ENCODE results near the gene PPP1R9A.
A peak's percentile ranks its signal among the peaks of the same experiment; 100 is the strongest.

Gene PPP1R9A

GRCh38 chr7:95209788-95210187 is 302.4 kb downstream of the PPP1R9A start:
- no peak for DNase-seq

DNA sequence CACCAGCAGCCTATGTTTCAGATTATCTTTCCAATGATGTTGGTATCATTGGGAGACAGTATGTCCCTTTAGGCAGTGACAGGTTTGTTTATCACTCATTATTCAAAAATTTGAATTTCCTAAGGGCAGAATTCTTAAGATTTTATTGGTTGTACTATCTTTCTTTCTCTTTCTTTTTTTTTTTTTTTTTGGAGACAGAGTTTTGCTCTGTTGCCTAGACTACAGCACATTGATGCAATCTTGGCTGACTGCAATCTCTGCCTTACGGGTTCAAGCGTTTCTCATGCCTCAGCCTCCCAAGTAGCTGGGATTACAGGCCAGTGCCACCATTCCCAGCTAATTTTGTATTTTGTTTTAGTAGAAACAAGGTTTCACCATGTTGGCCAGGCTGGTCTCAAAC is 305.8 kb downstream of the PPP1R9A start:
- no peak for DNase-seq

DNA sequence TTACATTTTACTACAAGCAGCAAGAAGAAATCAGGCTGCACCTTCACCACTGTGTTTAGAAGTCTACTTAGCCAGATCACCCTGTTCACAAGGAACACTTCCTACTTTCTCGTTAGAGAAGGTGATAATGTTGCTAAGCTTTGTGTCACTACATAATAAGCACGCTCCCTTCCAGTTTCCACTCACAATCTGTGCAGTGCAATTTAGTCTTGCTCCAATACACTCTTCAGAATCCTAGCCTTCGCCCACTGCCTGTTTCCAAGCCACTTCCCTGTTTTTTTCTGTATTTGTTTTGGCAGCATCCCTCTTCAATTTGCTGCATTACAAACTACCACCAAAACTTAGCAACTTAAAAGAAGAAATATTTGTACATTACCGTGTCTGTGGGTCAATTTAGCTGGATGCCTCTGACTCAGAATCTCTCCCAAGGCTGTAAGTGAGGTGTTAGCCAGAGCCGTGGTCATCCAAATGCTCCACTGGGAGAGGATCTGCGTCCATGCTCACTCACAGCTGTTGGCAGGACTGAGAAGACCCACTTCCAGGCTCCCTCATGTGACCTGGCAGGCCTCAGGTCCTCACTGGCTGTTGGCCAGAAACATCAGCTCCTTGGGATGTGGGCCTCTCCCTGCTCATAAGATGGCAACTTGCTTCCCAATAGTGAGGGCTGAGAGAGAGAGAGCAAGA is 306.6 kb downstream of the PPP1R9A start:
- DNase-seq = no peak

DNA sequence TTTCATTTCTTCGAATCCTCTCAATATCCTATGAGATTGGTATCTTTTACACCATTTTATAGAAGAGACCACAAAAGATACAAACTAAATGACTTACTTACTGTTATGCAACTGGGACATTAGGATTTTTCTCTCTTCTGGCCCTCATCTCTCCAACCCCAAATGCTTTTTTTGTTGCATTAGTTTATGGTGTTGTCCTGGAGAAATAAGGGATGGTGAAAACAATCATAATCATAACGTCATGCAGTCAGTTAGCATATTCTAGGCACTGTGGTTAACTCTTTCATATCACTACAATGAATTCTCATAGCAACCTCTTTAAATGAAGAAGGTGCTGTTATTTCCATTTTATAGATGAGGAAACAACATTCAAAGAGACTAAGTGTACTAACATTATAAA is 312.3 kb downstream of the PPP1R9A start:
- no peak for DNase-seq

DNA sequence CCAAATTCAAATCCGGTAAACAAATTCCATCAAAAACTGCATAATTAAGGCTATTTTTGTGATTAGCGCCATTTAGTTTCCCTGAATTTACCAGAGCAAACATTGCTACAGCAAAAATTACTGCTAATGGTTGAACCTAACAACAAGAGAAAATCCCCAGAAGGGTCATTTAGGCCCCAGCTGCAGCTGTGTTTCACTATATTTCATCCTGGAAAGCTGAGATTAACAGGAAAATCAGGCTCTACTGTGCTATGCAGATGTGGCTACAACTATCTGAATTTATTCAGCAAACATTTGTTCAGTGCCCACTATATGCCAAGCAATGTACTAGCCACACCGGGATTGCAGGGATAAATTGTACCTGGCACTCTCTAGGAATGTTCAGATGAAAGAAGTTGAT is 312.9 kb downstream of the PPP1R9A start:
- DNase-seq = no peak

DNA sequence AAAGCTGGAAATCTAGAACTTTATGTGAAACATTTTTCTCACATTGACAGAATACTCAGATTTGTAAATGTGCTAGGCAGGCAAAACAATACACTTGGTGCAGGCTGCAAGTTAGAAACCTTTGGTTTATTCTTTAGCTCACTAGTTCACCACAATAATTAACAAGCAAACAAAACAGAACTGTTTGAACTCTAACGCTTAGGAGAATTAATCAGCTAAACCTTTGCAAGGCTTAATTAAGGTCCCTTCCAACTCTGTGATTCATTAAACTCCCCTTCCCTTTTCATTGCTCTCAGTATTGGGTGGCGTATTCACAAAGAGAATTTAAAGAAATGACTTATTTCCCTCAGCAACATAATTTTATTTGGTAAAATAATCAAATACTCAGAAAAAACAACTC is 317.9 kb downstream of the PPP1R9A start:
- no peak for DNase-seq

GRCh38 chr7:95229301-95229700 is 321.9 kb downstream of the PPP1R9A start:
- no peak for DNase-seq

- DNase-seq = no peak
Measured at GRCh38 chr7:95238252-95238943, 331.0 kb downstream of the PPP1R9A start.

DNA sequence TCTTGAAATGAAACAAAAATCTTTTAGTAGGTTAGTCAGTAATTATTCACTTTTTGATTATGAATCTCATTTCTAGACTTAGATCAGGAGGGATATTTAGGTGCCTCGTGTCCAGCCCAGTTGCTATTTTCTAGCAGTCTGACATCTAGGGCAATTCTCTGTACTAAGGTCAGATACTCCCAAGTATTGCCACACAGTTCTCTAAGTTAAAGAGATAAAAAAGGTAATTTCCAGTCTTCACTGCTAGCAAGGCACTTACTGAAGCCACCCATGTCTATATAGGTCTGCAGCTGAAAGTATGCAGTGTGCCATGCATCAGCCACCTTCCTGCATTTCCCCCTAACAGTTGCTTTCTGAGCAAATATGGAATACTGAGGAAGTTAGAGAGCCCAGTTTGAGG is 333.5 kb downstream of the PPP1R9A start:
- no peak for DNase-seq

GRCh38 chr7:95242266-95242665 is 334.9 kb downstream of the PPP1R9A start:
- no peak for DNase-seq

DNA sequence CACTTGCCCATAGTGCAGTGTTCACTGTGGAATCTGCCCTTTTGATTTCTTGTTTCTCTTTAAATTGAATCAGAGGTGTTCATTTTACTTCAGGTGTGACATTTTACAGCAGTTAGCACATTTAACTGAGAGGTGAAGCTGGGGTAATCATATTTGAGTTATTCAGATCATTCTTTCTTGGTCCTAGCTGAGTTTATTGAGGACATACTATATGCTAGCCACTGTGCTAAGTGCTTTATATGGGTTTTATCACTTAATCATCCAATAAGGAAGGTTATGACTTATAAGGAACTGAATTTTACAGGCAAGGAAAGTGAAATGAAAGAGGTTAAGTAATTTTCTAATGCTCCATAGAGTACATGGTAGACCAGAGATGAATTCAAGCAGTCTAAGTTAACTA is 337.2 kb downstream of the PPP1R9A start:
- no peak for DNase-seq

- DNase-seq = no peak
Measured at GRCh38 chr7:95245828-95246500, 338.6 kb downstream of the PPP1R9A start.

GRCh38 chr7:95246831-95247370 is 339.5 kb downstream of the PPP1R9A start:
- peak; percentile 94 for DNase-seq

DNA sequence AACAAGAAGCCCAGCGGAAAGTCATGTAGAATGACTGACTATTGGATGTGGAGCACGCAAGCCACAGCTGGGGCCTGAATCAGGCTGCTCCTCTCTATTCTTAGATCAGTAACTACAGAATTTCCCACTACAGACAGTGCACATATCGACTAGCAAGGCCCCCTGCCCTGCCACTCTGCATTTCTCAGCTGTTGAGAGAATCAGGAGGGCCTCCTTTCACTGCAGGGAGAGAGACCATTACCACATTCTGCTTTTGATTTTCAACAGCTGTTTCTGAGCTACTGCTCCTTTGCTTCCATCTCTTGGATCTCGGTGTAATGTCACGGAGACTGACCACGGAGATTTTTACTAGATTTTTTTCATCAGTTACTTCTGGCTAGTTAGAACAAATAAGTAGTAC is 343.2 kb downstream of the PPP1R9A start:
- no peak for DNase-seq

DNA sequence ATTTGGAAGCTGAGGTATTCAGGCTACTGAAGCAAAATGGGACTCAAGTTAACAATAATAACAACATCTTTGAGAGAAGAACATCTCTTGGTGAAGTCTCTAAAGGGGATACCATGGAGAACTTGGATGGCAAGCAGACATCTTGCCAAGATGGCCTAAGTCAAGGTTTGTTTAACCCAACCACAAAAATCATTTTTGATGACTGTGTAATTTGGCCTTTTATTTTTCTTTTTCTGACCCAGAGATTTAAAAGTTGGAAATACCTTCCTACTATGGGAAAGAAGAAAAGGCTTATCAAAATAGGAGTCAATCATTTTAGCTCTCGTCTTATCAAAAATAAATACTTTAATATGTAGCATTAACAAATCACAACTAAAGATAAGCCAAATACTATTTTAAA is 344.6 kb downstream of the PPP1R9A start:
- DNase-seq = no peak

- DNase-seq = peak; percentile 32
Measured at GRCh38 chr7:95253986-95254385, 346.6 kb downstream of the PPP1R9A start.

DNA sequence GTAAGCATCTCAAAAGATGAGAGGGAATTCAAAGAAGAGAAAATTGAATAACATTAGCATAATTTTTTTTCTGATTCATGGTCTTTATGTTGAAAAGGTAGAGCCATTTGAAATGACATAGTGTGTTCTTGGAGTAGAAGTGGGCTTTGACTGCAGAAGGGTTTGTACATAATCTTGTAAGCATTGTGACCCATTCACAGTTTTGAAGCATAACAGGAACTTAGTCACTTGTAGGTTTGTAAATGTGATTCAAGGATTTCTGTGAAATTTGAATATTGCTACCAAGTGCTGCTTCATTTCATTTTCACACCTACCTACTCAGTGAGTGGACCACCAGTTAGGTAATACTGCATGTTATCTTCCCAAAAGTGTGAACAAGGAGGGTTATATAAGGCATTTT is 348.3 kb downstream of the PPP1R9A start:
- DNase-seq = no peak

GRCh38 chr7:95261895-95262415 is 354.6 kb downstream of the PPP1R9A start:
- DNase-seq = no peak

DNA sequence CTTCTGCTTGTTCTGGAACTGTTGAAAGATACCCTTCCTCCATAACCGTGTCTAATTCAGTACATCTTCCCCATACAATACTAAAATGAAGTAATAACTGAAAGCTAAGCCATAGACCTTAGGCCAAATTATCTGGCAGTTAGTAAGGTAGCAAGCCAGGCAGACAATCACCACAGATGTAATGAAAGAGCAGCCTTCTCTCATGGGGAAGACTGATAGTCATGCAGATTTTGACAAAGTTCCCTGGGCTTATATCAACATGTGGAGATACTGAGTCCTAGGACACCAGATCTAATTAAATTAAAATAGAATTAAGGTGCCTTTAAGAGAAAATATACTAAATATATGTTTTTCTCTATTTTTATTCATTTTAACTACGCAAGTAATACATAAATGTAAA is 355.5 kb downstream of the PPP1R9A start:
- DNase-seq = no peak

DNA sequence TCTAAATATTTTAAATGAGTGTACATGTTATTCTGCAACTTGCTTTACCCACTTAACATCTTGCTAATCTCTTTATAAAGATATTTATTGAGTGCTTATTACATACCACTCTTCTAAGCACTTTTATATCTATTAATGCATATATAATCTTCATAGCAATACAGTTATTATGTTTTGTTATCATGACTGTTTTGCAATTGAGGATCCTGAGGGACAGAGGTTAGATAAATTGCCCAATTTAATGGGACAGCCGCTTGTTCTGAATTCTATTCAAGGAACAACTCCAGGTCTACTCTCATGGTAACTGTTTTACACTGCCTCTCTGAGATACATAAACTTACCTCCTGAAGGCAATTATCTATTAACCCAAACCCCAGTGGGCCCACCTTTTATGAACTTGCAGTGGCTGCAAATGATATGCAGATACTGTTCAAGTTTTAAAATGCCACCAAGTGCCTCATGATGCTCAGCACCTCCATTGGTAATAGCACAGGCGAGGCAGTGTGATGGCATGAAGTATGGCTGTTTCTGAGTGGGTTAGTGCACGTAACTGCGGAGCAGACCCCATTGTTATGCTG is 356.5 kb downstream of the PPP1R9A start:
- DNase-seq = no peak

- no peak for DNase-seq
Measured at GRCh38 chr7:95264363-95264891, 357.0 kb downstream of the PPP1R9A start.

- DNase-seq = no peak
Measured at GRCh38 chr7:95265634-95266033, 358.2 kb downstream of the PPP1R9A start.

DNA sequence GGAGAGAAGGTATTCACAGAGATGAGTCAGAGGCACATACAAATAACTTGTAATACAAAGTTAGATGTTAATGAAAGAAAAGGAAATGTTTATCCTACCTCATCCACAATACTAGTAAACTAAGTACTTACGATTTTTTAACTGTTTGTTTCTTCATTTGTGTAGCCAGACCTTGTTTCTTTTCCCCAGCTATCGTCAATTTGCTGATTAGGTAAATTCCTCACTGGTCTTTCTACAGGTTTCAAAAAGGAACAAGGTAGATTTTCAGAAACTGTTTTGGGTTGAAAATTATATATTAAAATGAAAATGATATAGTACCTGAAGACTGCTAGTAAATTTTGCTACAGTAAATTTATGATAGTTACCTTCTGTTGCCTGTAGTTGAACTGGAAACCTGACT is 360.4 kb downstream of the PPP1R9A start:
- no peak for DNase-seq
